Hepatic stellate cell (primary cell): ENCODE results near the gene CHRNA3.

Experiments used
- DNase-seq: peaks from one replicate; pipeline ENCODE4 v3.0.0; 2011; ENCODE audit warnings: low spot score

Gene CHRNA3

GRCh38 chr15:78636378-78636859 is 15.6 kb upstream of the CHRNA3 start:
- DNase-seq: no peak

GRCh38 chr15:78635346-78635745 is 14.6 kb upstream of the CHRNA3 start:
- no peak for DNase-seq

- DNase-seq: no peak
Observed at GRCh38 chr15:78634210-78635145, 13.7 kb upstream of the CHRNA3 start.

DNA sequence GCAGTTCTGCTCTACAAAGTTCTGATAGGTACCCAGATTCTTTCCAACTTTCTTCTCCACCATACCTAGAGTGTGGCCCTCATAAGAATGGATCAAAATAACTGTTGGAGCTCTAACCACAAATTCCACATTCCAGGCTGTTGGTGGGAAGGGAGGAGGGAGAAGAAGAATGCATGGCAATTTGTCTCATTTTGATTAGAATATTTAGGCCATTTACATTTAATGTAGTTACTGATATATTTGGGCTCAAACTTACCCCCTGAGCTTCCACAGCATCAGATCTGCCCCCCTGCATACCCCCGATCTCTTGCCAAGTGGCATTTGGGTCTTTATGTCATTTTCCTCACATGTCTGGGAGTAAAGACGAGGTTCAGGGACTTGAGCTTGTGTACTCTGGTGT is 12.6 kb upstream of the CHRNA3 start:
- DNase-seq: no peak

DNA sequence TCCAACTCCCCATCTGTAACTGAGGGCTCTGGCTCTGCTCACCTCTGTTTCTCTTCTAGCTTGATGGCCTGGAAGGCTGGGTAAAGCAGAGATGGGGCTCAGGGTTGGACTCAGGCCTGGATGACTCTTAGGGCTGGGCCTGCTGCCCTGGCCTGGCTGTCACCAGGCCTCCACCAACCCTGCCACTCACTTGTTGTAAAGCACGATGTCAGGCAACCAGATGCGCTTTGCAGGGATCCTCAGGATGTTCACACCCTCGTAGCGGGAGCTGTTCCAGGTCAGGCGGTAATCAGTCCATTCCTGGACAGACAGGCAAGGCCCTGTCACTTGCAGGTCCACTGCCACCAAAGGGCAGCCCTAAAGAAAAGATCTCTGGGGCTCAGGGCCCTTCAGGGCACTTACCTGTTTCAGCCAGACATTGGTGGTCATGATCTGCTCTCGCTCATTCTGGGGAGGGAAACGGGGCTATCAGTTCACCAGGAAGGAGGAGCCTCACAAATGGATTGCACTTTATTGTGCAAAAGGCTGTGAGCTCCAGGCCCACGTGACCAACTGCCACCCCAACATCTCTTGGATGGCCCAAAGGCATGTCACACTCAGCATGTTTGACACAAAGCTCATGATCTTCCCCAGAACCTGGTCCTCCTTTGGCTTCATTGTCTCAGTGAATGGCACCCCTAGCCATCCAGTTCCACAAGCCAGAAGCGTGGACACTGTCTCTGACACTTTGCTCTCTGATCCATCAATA is 10.3 kb upstream of the CHRNA3 start:
- no peak for DNase-seq

DNA sequence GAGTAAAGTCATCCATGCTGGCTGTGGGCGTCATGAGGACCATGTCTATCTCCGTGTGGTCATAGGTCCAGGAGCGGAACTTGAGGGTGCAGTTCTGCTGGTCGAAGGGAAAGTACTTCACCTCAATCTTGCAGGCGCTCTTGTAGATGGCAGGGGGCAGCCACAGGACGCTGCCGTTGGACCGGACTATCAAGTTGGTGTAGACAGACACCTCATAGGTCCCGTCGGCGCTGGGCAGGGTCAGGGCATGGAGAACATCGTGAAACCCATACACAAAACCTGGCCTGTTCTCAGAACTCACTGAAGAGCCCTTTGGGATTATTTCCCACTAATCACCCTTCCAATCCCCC is 8.9 kb upstream of the CHRNA3 start:
- no peak for DNase-seq

DNA sequence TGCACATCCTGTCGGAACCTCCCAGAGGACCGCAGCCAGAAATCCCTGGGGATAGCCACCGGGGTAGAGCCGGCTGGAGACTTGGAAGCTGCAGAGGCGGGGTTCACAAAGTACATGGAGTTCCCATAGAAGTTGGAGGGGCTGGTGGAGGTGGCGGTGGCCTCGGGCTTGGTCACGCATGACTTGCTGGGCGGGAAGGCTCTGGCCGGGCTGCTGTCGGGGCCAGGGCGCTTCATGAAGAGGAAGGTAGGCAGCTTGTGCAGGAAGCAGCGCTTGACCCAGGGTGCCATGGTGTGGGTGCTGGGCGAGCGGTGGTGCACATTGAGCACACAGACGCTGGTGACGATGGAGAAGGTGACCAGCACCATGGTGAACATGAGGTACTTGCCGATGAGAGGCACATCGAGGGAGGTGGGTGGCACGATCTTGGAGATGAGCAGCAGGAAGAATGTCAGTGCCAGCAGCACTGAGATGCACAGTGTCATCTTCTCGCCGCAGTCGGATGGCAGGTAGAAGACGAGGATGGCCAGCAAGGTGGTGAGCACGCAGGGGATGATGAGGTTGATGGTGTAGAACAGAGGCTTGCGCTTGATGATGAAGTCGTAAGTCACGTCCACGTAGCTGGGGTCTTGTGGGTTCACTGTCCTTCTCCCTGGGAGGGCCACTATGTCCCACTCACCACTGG is 8.4 kb upstream of the CHRNA3 start:
- DNase-seq: no peak

GRCh38 chr15:78628227-78628626 is 7.4 kb upstream of the CHRNA3 start:
- no peak for DNase-seq

- DNase-seq: no peak
Observed at GRCh38 chr15:78627348-78627747, 6.6 kb upstream of the CHRNA3 start.

GRCh38 chr15:78626381-78626995 is 5.7 kb upstream of the CHRNA3 start:
- no peak for DNase-seq

GRCh38 chr15:78625606-78626280 is 4.9 kb upstream of the CHRNA3 start:
- DNase-seq: no peak

DNA sequence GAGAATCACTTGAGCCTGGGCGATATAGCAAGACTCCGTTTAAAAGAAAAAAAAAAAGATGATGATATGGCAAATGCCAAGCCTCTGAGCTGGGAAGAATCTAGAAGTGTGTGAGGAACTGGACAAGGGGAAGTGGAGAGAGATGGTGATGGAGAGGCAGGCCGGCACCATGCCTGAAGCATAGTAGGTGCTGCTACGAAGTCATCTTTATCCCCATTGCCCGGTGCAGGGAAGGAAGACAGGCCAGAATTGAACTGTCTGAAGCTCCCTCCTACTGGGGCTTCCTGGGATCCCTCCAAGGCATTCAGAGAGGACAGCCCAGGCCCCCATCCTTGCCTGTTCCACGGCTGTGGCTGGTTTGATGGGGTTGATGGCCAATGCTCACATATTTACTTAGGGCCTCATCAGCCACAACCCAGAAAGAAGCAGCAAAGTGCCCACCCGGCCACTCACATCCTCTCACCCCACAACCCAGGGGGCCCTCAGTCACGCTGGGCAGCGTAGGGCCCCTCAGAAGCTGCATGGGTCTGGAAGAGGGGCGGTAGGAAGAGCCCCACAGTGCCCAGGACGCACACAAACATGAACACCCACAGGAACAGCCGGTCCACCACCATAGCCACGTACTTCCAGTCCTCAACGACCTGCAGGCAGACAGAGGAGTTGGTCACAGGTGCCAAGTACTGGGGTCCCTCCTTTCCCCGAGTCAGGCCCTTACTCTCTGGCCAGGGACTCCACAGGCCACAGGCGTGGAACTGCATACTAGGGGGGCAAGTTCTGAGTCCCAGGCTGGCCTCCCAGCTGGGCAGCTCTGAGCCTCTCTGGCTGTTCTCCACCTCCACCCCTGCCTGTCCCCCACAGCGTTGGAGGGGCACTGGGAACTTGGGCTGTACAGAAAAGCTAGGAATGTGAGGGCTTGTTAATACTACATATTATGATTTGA is 4.1 kb upstream of the CHRNA3 start:
- no peak for DNase-seq

GRCh38 chr15:78623786-78624497 is 3.1 kb upstream of the CHRNA3 start:
- DNase-seq: no peak

DNA sequence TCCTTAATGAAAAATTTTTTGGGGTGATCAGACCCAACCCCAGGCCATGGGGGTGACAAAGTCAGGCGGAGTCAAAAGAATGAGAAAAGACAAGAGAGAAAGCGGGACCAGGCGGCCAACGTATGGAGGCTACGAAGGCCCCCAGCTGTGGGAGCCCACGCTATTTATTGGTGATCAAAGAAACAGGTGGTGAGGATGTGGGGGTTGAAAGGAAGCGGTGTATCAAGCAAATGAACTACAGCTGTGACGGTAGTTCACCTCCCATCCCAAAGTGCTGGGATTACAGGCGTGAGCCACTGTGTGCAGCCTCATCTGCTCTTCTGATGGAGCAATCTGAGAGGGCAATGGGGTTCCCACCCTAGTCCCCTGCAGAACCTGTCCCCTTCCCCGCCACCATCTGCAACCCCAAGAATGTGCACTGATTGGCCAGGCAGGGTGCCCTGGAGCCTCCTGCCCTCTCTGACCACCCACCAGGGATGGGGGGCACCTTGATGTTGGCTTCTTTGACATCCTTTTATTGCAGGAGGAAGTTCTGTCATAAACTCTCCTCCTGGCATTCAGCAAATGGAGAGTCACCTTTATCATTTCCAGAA is 1.1 kb upstream of the CHRNA3 start:
- DNase-seq: no peak

- DNase-seq: no peak
Observed at GRCh38 chr15:78620021-78620526, 722 bp downstream of the CHRNA3 start.

DNA sequence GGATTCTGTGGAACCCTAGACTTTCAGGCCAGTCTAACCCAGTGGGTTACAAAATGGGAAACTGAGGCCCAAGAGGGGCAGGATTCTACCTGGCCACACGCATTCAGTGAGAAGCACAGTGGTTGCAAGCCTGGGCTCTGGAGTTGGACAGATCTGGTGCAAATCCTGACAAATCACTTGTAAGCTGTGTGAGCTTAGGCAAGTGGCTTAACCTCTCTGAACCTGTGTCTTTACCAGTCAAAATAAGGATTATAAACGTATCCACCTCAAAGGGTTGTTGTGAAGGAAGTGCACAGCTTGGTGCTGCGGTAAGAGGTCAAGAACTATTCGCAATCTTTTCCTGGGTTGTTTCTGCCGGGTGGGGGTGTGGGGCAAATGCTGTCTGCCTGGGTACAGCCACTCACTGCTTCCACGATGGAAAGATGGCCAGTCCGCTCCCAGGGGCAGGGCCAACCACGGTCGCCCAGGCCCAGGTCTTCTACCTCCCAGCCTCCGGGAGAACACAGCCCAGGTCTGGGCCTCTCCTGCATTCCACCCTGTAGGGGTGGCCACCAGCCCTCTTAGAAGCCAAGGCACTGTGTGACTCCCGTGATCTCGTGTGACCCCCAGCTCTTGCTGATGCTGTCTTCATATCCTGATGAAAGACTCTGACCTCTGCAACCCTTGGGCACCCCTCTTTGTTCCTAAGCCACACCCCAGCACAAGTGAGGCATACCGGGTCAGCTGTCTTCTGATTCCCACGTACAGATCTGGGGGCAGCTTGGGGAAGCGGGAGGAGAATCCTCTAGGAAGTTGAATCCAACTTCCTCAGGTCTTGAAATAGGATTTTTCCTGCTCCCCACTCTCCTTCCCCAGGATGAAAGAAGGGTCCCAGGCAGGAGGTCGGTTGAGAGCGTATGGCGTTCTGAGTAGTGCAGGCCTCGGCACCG is 1.5 kb downstream of the CHRNA3 start:
- DNase-seq: no peak

GRCh38 chr15:78618490-78618934 is 2.3 kb downstream of the CHRNA3 start:
- DNase-seq: peak; percentile 88

GRCh38 chr15:78618064-78618463 is 2.7 kb downstream of the CHRNA3 start:
- DNase-seq: no peak
